Measurements from ENCODE around the gene FAM209B. TPM values are rescaled to one million over a fixed set of nuclear protein-coding genes. Genes with fewer than 3 reads are reported as not detected.

Gene FAM209B, protein sequence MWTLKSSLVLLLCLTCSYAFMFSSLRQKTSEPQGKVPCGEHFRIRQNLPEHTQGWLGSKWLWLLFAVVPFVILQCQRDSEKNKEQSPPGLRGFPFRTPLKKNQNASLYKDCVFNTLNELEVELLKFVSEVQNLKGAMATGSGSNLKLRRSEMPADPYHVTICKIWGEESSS
- total RNA-seq (2022; extraction: Qiagen RNA extraction; ENCODE audit: low read depth) = 0.30 to 0.62 TPM (median 0.50 TPM) in 4 of 5 replicates, not detected in the other

DNA sequence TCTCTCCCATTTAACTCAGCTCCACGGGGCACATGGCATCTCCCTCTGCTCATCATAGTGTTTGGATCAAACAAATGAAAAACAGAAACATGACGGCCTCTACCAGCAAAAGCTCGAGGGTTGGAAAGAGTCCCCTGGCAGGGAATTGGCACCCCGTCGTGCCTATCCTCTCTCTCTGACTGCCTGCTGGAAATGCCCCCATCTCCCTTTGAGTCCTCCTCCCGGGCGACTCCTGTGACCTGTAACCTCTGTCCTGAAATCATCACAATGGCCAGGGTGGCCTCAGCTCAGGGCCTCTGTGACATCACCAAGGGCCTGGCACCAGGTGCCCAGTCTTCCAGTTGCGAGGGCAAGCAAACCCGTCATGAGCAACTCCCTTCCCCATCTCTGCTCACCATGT is at the start of gene FAM209B:
FAM209B (plus strand) TSS at position 301 of the 400 bp plus-strand sequence; CDS start at position 397, 96 bp downstream.

DNA sequence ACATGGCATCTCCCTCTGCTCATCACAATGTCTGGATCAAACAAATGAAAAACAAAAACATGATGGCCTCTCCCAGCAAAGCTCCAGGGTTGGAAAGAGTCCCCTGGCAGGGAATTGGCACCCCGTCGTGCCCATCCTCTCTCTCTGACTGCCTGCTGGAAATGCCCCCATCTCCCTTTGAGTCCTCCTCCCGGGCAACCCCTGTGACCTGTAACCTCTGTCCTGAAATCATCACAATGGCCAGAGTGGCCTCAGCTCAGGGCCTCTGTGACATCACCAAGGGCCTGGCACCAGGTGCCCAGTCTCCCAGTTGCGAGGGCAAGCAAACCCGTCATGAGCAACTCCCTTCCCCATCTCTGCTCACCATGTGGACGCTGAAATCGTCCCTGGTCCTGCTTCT is 8.6 kb upstream of the FAM209B start, which contains the start of gene FAM209A:
FAM209A (plus strand) TSS at position 301 of the 400 bp plus-strand sequence; CDS start at position 366, 65 bp downstream.

Other genes with a start within 250 kb of the FAM209B start
- 10.0 to 12.7 TPM (median 11.6 TPM) in 5 replicates for gene FAM210B, start 174.3 kb upstream of the FAM209B start, total RNA-seq (2022; extraction: Qiagen RNA extraction; ENCODE audit: low read depth)
- 102 to 121 TPM (median 119 TPM) in 5 replicates for gene AURKA, start 141.0 kb upstream of the FAM209B start, total RNA-seq (2022; extraction: Qiagen RNA extraction; ENCODE audit: low read depth)
- gene CSTF1, start 140.6 kb upstream of the FAM209B start, total RNA-seq (2022; extraction: Qiagen RNA extraction; ENCODE audit: low read depth) = 40.7 to 46.6 TPM (median 41.2 TPM) in 5 replicates
- 0.05 to 0.06 TPM (median 0.06 TPM) in 3 of 5 replicates, not detected in the others for gene CASS4, start 121.0 kb upstream of the FAM209B start, total RNA-seq (2022; extraction: Qiagen RNA extraction; ENCODE audit: low read depth)
- 86.0 to 97.0 TPM (median 91.7 TPM) in 5 replicates for gene RTF2, start 64.6 kb upstream of the FAM209B start, total RNA-seq (2022; extraction: Qiagen RNA extraction; ENCODE audit: low read depth)
- 0.24 to 0.37 TPM (median 0.28 TPM) in 5 replicates for gene FAM209A, start 8.5 kb upstream of the FAM209B start, total RNA-seq (2022; extraction: Qiagen RNA extraction; ENCODE audit: low read depth)
- gene TFAP2C, start 96.1 kb downstream of the FAM209B start, total RNA-seq (2022; extraction: Qiagen RNA extraction; ENCODE audit: low read depth) = 13.6 to 16.5 TPM (median 15.4 TPM) in 5 replicates